Upper lobe of left lung (tissue), 4 donors: Measurements from ENCODE around the gene STUB1.

Source experiments
- POLR2A ChIP-seq, 4 donors: fragments of 450-650 bp; IDR thresholded peaks; one replicate each; pipeline ENCODE4 v1.5.1; 2016 to 2017; ENCODE audit warnings: antibody characterized with exemption in 4 of 4, mild to moderate bottlenecking in 2 of 4
- POLR2AphosphoS5 ChIP-seq, 2 donors: sonication (generic); formaldehyde crosslinking; IDR thresholded peaks; one replicate each; pipeline ENCODE4 v1.5.1; 2017; ENCODE audit warnings: antibody characterized with exemption in 2 of 2
- TF ChIP-seq, protein P1 (sequence below), 6 experiments: fragments of 450-650 bp in 4 of 6; fragments of 200-600 bp in 2 of 6; sonication (generic) in 2 of 6; IDR thresholded peaks; one replicate each; pipeline ENCODE4 v1.5.1; 2016 to 2019; ENCODE audit warnings: antibody characterized with exemption in 6 of 6

DNA sequence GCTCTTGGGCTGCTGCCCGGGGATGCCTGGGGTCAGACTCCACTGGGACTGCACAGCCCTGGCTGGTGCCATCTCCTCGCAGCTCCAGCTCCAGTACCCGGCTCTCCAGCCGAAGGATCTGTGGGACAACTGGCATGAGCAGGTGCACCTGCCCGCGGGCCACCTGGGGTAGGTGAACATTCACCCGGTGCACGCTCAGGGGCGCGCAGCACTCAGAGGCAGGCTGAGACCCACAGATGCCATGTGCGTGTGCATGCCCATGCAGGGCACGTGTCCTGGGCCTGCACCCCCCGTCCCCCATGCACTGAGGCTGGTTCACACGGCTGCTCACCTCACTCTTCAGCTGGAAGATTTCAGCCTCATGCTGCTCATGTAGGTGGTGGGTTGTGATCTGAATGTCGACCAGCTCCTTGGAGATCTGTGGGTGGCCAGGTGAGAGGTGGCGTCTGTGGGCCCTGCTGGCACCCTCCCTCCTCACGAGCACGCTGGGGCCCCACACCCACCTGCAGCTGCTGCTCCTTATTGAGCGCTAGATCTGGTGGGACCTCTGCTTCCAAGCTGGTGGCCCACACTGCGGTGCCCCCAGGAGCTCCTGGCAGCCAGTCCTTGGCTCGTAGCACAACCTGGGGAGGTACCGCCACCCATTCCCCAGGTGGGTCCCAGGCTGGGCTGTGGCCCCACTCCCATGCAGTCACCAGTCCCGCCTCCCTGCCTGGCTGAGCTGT, 45.4 kb downstream of the STUB1 start:
- TF ChIP-seq, protein P1, sequence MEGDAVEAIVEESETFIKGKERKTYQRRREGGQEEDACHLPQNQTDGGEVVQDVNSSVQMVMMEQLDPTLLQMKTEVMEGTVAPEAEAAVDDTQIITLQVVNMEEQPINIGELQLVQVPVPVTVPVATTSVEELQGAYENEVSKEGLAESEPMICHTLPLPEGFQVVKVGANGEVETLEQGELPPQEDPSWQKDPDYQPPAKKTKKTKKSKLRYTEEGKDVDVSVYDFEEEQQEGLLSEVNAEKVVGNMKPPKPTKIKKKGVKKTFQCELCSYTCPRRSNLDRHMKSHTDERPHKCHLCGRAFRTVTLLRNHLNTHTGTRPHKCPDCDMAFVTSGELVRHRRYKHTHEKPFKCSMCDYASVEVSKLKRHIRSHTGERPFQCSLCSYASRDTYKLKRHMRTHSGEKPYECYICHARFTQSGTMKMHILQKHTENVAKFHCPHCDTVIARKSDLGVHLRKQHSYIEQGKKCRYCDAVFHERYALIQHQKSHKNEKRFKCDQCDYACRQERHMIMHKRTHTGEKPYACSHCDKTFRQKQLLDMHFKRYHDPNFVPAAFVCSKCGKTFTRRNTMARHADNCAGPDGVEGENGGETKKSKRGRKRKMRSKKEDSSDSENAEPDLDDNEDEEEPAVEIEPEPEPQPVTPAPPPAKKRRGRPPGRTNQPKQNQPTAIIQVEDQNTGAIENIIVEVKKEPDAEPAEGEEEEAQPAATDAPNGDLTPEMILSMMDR (IDR thresholded peaks at IDR 0.05): no peak
- TF ChIP-seq POLR2AphosphoS5 (IDR thresholded peaks at IDR 0.05): no peak
- peak in 1 of 4 donors; percentile 0 for TF ChIP-seq POLR2A (IDR thresholded peaks at IDR 0.05)
